ENCODE results near the gene ZFAND2A. TPM values are rescaled to one million over a fixed set of nuclear protein-coding genes. Genes with fewer than 3 reads are reported as not detected.

ZFAND2A gene
- total and polyA plus RNA-seq, 8 donors = 0.89 to 93.6 (median 30.7) TPM

- Histone ChIP-seq H3K27me3 (no peaks in the 10 kb centered on the region), H3K4me3 (peak overlapping the region in 2 of 4 donors; percentile 5 to 14), H3K4me1 (peaks cover 16 to 36% (median 31%) of the 10 kb centered on the region in 4 donors), H3K9me3 (no peaks in the 10 kb centered on the region), H3K36me3 (peaks cover 0 to 23% (median 11%) of the 10 kb centered on the region in 4 donors), H3K27ac (peak overlapping the region; percentile 78 to 87 (median 86))
- peak; percentile 34 to 72 for DNase-seq
- TF ChIP-seq CTCF (IDR thresholded peaks at IDR 0.05) = no peak
- no peak for TF ChIP-seq EP300 (IDR thresholded peaks at IDR 0.05)
- no peak for TF ChIP-seq POLR2AphosphoS5 (IDR thresholded peaks at IDR 0.05)
- TF ChIP-seq POLR2A (IDR thresholded peaks at IDR 0.05) = no peak
- intact Hi-C loops (cut with DNase I; ENCODE audit: low total_unique reads) = no loop called here
- WGBS, 5 donors = 27 to 53% (median 34%) methylated on average over 19 to 23 of the region's 23 CpGs
Measured at GRCh38 chr7:1124816-1125602, 35.0 kb downstream of the ZFAND2A start.

GRCh38 chr7:1124164-1124563 is 35.8 kb downstream of the ZFAND2A start:
- Histone ChIP-seq H3K9me3 (no peaks in the 10 kb centered on the region), H3K4me3 (peak overlapping the region; percentile 7 to 29 (median 14)), H3K36me3 (peaks cover 0 to 20% (median 11%) of the 10 kb centered on the region in 4 donors), H3K4me1 (peaks cover 16 to 33% (median 28%) of the 10 kb centered on the region in 4 donors), H3K27ac (peak overlapping the region; percentile 84 to 87 (median 86)), H3K27me3 (no peaks in the 10 kb centered on the region)
- WGBS, 5 donors = 25 to 67% (median 32%) methylated on average over 3 to 11 of the region's 11 CpGs
- TF ChIP-seq CTCF (IDR thresholded peaks at IDR 0.05) (no peak), EP300 (IDR thresholded peaks at IDR 0.05) (no peak), POLR2A (IDR thresholded peaks at IDR 0.05) (no peak), POLR2AphosphoS5 (IDR thresholded peaks at IDR 0.05) (no peak)
- no peak for DNase-seq
- intact Hi-C loops (cut with DNase I; ENCODE audit: low total_unique reads) = no loop called here

- TF ChIP-seq POLR2A (IDR thresholded peaks at IDR 0.05) (no peak), POLR2AphosphoS5 (IDR thresholded peaks at IDR 0.05) (peak; percentile 29 to 80 (median 78)), CTCF (IDR thresholded peaks at IDR 0.05) (peak in 5 of 7 experiments; percentile 62 to 83 (median 68))
- WGBS, 5 donors = 1 to 18% (median 16%) methylated on average over 16 to 17 of the region's 17 CpGs
- intact Hi-C loops (cut with DNase I; ENCODE audit: low total_unique reads) = no loop called here
Measured at GRCh38 chr7:1123715-1124114, 36.3 kb downstream of the ZFAND2A start.

GRCh38 chr7:1122832-1123501 is 37.0 kb downstream of the ZFAND2A start:
- Histone ChIP-seq H3K9me3 (no peaks in the 10 kb centered on the region), H3K4me1 (peaks cover 16 to 33% (median 28%) of the 10 kb centered on the region in 4 donors), H3K27me3 (no peaks in the 10 kb centered on the region), H3K36me3 (peaks cover 0 to 20% (median 8%) of the 10 kb centered on the region in 4 donors), H3K4me3 (no peak overlapping the region), H3K27ac (peak overlapping the region; percentile 43 to 87 (median 86))
- 69 to 81% (median 78%) methylated on average over 28 to 31 of the region's 31 CpGs for WGBS, 5 donors
- no peak for DNase-seq
- TF ChIP-seq CTCF (IDR thresholded peaks at IDR 0.05) = no peak
- intact Hi-C loops (cut with DNase I; ENCODE audit: low total_unique reads) = no loop called here

More at GRCh38 chr7:1123715-1124114, 36.3 kb downstream of the ZFAND2A start:
- peak; percentile 89 to 91 for DNase-seq
- Histone ChIP-seq H3K36me3 (peaks cover 0 to 20% (median 11%) of the 10 kb centered on the region in 4 donors), H3K9me3 (no peaks in the 10 kb centered on the region), H3K4me1 (peaks cover 16 to 33% (median 28%) of the 10 kb centered on the region in 4 donors), H3K27ac (peak overlapping the region; percentile 43 to 87 (median 86)), H3K4me3 (peak overlapping the region; percentile 7 to 29 (median 14)), H3K27me3 (no peaks in the 10 kb centered on the region)
